HG03575 (cell line): ENCODE measurements around the gene S100A12.

ENCODE experiments used
- ATAC-seq: cut with Tn5 transposase; IDR thresholded peaks from one replicate; pipeline ENCODE4 v1.9.1; 2021; ENCODE audit not compliant: unreplicated experiment, insufficient number of reproducible peaks, low FRiP score; ENCODE audit errors: extremely low read depth

S100A12 gene

DNA sequence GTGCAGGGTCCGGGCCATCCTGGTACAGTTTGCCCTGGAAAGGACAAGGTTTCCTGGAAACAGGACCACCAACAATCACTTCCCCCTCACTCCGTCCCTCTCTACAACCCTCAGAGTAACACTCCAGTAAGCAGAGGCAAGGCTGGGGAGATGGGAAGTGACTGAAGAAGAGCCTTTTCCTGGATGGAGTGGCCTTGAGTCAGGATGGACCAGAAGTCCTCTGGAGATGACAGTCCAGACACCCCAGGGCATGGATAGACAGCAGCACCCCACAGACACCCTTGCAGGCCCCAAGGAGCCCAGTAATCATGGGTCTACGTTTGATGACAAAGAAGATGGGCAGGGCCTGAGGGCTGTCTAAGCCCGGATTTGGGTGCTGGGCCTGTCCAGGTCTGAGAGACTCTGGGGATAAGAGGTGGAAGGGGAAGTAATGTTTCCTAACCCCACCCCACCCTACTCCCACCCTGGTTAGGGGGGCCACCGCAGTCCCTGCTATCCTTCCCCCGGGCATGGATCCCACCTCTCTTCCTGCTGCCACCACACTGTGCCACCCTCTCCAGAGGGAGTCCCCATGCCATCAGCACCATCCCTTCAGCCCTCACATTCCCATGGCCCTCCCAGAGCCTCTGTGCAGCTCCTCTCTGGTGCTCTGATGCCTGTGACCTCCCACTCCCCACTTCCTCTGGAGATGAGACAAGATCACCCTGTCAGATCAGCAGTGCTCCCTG, 22.7 kb upstream of the S100A12 start:
- ATAC-seq, result no peak

- no peak for ATAC-seq
Measured at GRCh38 chr1:153397051-153397923, 21.9 kb upstream of the S100A12 start.

GRCh38 chr1:153396461-153396860, 21.0 kb upstream of the S100A12 start:
- no peak for ATAC-seq

- ATAC-seq, result no peak
Measured at GRCh38 chr1:153395776-153396175, 20.4 kb upstream of the S100A12 start.

GRCh38 chr1:153395136-153395685, 19.8 kb upstream of the S100A12 start:
- no peak for ATAC-seq

GRCh38 chr1:153394391-153394790, 19.0 kb upstream of the S100A12 start:
- no peak for ATAC-seq

DNA sequence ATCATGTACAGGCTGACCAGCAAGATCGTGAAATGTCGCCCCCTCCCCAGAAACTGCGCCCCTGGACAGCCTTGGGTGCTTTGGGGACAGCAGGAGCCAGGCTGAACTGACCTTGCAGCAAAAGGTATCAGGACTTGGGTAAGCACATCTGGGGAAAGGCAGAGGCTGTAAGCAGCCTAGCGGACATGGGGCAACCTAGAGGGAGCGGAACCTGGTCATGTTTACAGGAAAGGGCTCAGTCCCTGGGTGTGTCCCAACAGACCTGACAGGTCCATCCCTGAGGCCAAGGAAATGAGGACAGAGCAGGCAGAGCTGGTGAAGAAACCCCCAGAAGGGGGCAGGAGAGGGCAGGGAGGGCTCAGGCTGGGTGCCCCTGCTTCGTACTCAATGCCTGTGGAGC, 18.5 kb upstream of the S100A12 start:
- no peak for ATAC-seq

GRCh38 chr1:153392822-153393221, 17.4 kb upstream of the S100A12 start:
- ATAC-seq, result no peak

- no peak for ATAC-seq
Measured at GRCh38 chr1:153392258-153392657, 16.8 kb upstream of the S100A12 start.

GRCh38 chr1:153390938-153391710, 15.7 kb upstream of the S100A12 start, which contains the start of gene S100A8:
Gene S100A8 (minus strand): TSS chr1:153391073. CDS start chr1:153390535, 538 bp downstream.
- no peak for ATAC-seq

- no peak for ATAC-seq
Measured at GRCh38 chr1:153389973-153390879, 14.8 kb upstream of the S100A12 start.

GRCh38 chr1:153389401-153389800, 14.0 kb upstream of the S100A12 start:
- no peak for ATAC-seq

DNA sequence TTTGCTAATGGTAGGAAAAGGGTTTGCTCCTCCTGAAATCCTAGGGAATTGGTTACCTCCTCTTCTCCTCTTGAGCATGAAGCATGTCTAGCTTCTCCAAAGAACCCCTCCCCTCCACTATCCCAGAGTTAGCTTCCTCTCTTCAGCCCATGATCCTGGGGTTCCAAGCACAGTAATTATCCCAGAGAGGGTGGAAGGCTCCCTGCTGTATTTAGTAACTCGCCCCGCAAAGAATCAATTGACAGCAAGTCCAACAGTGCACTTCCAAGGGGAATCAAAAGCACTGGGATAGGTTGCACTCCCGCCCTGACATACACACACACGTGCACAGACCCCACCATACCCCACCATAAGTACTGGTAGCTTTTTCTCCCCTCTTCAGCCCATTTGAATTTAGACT, 12.4 kb upstream of the S100A12 start:
- no peak for ATAC-seq

GRCh38 chr1:153387001-153387400, 11.6 kb upstream of the S100A12 start:
- ATAC-seq, result no peak

DNA sequence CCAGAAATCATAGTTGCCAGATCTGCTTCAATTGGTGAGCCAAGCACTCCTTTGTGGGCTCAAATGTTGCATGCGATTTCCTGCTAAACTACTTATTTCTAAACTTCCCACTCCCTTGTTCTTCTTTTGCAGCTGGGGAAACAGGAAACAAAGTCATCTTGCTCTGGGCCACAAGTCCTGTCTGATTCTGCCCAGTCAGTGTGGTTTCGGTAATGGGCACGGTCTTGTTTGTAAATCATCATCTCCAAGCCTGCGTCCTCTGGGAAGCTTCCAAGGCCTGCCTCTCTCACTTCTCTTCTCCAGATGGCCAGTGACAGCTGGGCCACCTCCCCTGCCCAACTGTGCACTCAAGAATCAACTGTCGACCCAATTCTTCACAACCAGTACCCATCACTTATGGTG, 11.1 kb upstream of the S100A12 start:
- ATAC-seq, result no peak

- ATAC-seq, result no peak
Measured at GRCh38 chr1:153384958-153385580, 9.6 kb upstream of the S100A12 start.

DNA sequence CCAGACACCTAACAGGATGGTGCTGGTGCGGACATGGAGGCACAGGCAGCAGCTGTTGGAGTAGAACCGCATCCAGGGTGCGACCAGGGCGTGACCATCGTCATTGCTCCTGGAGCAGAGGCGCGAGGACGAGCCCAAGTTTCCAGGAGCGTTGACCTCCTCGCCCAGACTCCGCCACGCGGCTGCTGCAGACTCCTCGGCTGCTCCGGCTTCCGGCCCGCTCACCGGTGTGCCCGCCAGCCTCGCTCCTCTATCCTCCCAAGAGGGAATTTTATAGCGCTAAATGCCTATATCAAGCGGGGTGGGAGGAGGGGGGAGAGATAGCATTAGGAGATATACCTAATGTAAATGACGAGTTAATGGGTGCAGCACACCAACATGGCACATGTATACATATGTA, 5.3 kb upstream of the S100A12 start:
- ATAC-seq, result no peak

DNA sequence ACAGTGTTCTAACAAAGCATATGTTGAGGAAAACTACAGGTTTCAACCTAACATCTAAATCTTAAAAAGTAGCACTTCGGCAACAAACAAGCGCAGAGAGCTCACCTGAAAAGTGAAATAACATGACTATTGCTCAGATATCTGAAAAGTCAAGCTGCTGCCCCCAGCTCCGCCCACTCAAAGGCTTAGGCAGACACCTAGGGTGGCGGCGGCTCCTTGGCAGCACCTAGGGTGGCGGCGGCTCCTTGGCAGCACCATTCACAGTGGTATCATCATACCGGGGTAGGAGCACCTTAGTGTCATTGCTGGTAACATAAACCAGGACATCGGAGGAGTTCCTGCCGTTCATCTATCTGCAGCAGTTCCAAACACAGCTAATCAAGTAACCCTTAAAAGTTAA, 4.2 kb upstream of the S100A12 start:
- ATAC-seq, result no peak
